Measurements from ENCODE around the gene USH2A. TPM values are rescaled to one million over a fixed set of nuclear protein-coding genes. Genes with fewer than 3 reads are reported as not detected.

USH2A gene
- polyA plus RNA-seq, 1 donor from 2014 or later, result 0.17 TPM

DNA sequence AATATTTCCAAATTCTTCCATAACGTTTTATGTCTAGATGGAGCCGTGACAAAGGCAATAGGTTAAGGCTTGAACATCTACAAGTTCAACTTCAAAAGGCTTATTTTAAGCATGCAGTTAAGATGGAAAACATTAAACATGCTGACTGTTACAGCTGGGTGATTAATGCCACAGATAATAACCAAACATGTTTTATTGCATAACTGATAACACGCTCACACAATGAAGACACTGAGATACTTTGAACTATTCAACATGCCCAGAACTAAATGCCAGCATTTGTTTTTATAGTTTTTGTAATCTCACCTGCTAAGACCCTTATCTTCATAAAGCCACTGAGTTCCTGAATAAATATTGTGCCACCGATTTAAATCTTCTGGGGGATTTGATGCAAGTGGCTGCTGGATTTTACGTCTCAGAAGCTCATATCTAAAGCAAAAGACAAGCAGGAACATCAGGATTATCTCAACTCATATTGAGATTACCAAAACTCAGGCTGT lies 545.7 kb downstream of the USH2A start:
- Histone ChIP-seq H4K20me1 (ENCODE audit: insufficient read depth) (no peaks in the 10 kb centered on the region), H3K9me3 (ENCODE audit: low read length) (no peaks in the 10 kb centered on the region), H3K9me2 (ENCODE audit: insufficient read depth, low read length) (no peaks in the 10 kb centered on the region), H2AFZ (ENCODE audit: low read depth, low read length) (no peak overlapping the region), H3K9ac (ENCODE audit: low read length) (no peak overlapping the region), H3K36me3 (ENCODE audit: insufficient read depth, low read length) (no peaks in the 10 kb centered on the region), H3F3A (ENCODE audit: insufficient read depth, low read length, poor library complexity, severe bottlenecking) (no peaks in the 10 kb centered on the region), H3K4me3 (ENCODE audit: low read length) (no peak overlapping the region), H3K79me2 (replicated peaks; ENCODE audit: insufficient read depth, low read length) (no peaks in the 10 kb centered on the region), H3K27me3 (ENCODE audit: insufficient read depth, low read depth, low read length) (no peaks in the 10 kb centered on the region), H3K4me2 (ENCODE audit: low read length) (no peak overlapping the region), H3K27ac (ENCODE audit: low read length) (no peak overlapping the region)
- no peak for TF ChIP-seq EZH2 (IDR thresholded peaks at IDR 0.05; ENCODE audit: borderline replicate concordance, insufficient read depth, low read length, poor library complexity, severe bottlenecking)
- TF ChIP-seq TAF1 (IDR thresholded peaks at IDR 0.05; ENCODE audit: low read depth), result no peak
- TF ChIP-seq, protein P1, sequence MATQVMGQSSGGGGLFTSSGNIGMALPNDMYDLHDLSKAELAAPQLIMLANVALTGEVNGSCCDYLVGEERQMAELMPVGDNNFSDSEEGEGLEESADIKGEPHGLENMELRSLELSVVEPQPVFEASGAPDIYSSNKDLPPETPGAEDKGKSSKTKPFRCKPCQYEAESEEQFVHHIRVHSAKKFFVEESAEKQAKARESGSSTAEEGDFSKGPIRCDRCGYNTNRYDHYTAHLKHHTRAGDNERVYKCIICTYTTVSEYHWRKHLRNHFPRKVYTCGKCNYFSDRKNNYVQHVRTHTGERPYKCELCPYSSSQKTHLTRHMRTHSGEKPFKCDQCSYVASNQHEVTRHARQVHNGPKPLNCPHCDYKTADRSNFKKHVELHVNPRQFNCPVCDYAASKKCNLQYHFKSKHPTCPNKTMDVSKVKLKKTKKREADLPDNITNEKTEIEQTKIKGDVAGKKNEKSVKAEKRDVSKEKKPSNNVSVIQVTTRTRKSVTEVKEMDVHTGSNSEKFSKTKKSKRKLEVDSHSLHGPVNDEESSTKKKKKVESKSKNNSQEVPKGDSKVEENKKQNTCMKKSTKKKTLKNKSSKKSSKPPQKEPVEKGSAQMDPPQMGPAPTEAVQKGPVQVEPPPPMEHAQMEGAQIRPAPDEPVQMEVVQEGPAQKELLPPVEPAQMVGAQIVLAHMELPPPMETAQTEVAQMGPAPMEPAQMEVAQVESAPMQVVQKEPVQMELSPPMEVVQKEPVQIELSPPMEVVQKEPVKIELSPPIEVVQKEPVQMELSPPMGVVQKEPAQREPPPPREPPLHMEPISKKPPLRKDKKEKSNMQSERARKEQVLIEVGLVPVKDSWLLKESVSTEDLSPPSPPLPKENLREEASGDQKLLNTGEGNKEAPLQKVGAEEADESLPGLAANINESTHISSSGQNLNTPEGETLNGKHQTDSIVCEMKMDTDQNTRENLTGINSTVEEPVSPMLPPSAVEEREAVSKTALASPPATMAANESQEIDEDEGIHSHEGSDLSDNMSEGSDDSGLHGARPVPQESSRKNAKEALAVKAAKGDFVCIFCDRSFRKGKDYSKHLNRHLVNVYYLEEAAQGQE (IDR thresholded peaks at IDR 0.05; ENCODE audit: borderline replicate concordance), result no peak
- no peak for TF ChIP-seq RAD21 (conservative IDR thresholded peaks at IDR 0.05)
- TF ChIP-seq, protein P2, sequence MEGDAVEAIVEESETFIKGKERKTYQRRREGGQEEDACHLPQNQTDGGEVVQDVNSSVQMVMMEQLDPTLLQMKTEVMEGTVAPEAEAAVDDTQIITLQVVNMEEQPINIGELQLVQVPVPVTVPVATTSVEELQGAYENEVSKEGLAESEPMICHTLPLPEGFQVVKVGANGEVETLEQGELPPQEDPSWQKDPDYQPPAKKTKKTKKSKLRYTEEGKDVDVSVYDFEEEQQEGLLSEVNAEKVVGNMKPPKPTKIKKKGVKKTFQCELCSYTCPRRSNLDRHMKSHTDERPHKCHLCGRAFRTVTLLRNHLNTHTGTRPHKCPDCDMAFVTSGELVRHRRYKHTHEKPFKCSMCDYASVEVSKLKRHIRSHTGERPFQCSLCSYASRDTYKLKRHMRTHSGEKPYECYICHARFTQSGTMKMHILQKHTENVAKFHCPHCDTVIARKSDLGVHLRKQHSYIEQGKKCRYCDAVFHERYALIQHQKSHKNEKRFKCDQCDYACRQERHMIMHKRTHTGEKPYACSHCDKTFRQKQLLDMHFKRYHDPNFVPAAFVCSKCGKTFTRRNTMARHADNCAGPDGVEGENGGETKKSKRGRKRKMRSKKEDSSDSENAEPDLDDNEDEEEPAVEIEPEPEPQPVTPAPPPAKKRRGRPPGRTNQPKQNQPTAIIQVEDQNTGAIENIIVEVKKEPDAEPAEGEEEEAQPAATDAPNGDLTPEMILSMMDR (IDR thresholded peaks at IDR 0.05; ENCODE audit: poor library complexity, severe bottlenecking), result no peak
- no peak for TF ChIP-seq POLR2AphosphoS5 (IDR thresholded peaks at IDR 0.05)
- no peak for TF ChIP-seq SMC3 (conservative IDR thresholded peaks at IDR 0.05; ENCODE audit: poor library complexity)
- TF ChIP-seq MXI1 (conservative IDR thresholded peaks at IDR 0.05; ENCODE audit: poor library complexity, severe bottlenecking), result no peak
- no peak for TF ChIP-seq EP300 (conservative IDR thresholded peaks at IDR 0.05; ENCODE audit: poor library complexity, severe bottlenecking)

GRCh38 chr1:215875712-215876111 lies 547.5 kb downstream of the USH2A start:
- H3F3A ChIP-seq (ENCODE audit: insufficient read depth, low read length, poor library complexity, severe bottlenecking), result no peaks in the 10 kb centered on the region
- no peak overlapping the region for H3K4me2 ChIP-seq (ENCODE audit: low read length)
- no peaks in the 10 kb centered on the region for H3K79me2 ChIP-seq (replicated peaks; ENCODE audit: insufficient read depth, low read length)
- no peak overlapping the region for H3K27ac ChIP-seq (ENCODE audit: low read length)
- TF ChIP-seq EP300 (conservative IDR thresholded peaks at IDR 0.05; ENCODE audit: poor library complexity, severe bottlenecking), result no peak
- no peak for TF ChIP-seq SMC3 (conservative IDR thresholded peaks at IDR 0.05; ENCODE audit: poor library complexity)
- TF ChIP-seq POLR2AphosphoS5 (IDR thresholded peaks at IDR 0.05), result no peak
- TF ChIP-seq RAD21 (conservative IDR thresholded peaks at IDR 0.05), result no peak
- no peak overlapping the region for H3K4me3 ChIP-seq (ENCODE audit: low read length)
- no peak overlapping the region for H3K9ac ChIP-seq (ENCODE audit: low read length)
- H3K36me3 ChIP-seq (ENCODE audit: insufficient read depth, low read length), result no peaks in the 10 kb centered on the region
- H3K9me2 ChIP-seq (ENCODE audit: insufficient read depth, low read length), result no peaks in the 10 kb centered on the region
- H3K27me3 ChIP-seq (ENCODE audit: insufficient read depth, low read depth, low read length), result no peaks in the 10 kb centered on the region
- H4K20me1 ChIP-seq (ENCODE audit: insufficient read depth), result no peaks in the 10 kb centered on the region
- H2AFZ ChIP-seq (ENCODE audit: low read depth, low read length), result no peak overlapping the region
- no peaks in the 10 kb centered on the region for H3K9me3 ChIP-seq (ENCODE audit: low read length)
